ENCODE data around the gene PFKL. TPM values are rescaled to one million over a fixed set of nuclear protein-coding genes. Genes with fewer than 3 reads are reported as not detected.
"Not testable (repeated sequence)": the region's sequence is repeated elsewhere in the genome, so short reads cannot be mapped to it uniquely, and the experiment has no call there.

The PFKL gene
- polyA plus RNA-seq, 1 donor, result 160 TPM

DNA sequence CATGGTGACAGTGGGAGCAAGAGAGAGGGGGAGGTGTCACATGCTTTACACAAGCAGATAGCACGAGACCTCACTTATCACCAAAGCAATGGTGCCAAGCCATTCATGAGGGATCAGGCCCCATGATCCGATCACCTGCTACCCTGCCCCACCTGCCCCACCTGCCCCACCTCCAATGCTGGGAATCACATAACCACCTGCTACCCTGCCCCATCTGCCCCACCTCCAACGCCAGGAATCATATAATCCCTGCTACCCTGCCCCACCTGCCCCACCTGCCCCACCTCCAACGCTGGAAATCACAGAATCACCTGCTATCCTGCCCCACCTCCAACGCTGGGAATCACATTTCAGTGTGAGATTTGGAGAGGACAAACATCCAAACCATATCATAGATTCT, 24.8 kb upstream of the PFKL start:
- no peaks in the 10 kb centered on the region for H3K36me3 ChIP-seq (ENCODE audit: control insufficient read depth, insufficient read depth, low read length)
- no peaks in the 10 kb centered on the region for H3K9me3 ChIP-seq (ENCODE audit: control insufficient read depth, low read depth, low read length)
- no CpG with 5 or more reads among the region's 5 CpGs for WGBS (ENCODE audit: insufficient coverage, low lambda C conversion rate)
- H3K4me3 ChIP-seq (ENCODE audit: low read length), result no peak overlapping the region
- peak in 1 of 2 donors; percentile 50 for DNase-seq
- no peak overlapping the region for H3K27ac ChIP-seq (ENCODE audit: low read length)
- H3K4me1 ChIP-seq (ENCODE audit: control insufficient read depth, insufficient read depth, low read length), result no peaks in the 10 kb centered on the region
- no peaks in the 10 kb centered on the region for H3K27me3 ChIP-seq (ENCODE audit: control insufficient read depth, insufficient read depth, low read length)

DNA sequence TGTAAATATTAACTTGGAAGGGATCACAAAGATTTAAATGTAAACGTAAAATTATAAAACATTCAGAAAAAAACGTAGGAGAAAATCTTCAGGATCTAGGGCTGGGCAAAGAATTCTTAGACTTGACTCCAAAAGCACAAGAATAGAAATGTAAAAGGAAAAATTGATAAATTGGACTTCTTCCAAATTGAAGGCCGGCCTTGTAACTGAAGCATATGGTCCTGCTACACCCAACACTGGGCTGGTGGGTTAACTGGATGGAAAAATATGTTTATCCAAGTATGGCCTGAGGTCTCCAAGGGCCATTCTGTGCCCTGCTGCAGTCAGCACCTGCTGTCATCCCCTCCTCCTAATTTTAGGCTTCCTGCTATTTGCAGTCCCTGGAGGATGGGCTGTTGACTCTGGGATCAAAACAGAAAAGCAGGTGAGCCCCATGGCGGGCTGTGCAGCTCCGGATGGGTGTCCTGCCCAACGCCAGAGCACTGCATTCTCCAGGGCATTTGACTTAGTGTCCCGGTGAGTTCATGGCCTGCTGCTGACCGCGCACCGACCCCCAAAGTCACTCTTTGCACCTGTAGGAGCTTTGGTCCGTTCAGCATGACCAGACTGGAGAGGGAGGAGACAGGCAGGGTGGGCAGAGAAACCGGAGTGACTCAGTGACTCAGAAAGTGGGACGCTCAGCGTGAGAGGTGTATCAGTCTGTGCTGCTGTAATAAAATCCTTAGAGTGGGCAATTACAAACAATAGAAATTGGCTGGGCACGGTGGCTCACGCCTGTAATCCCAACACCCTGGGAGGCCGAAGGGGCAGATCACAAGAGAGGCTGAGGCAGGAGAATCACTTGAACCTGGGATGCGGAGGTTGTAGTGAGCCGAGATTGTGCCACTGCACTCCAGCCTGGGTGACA, 20.2 kb upstream of the PFKL start:
- Histone ChIP-seq H3K27ac (ENCODE audit: low read length) (no peak overlapping the region), H3K36me3 (ENCODE audit: control insufficient read depth, insufficient read depth, low read length) (no peaks in the 10 kb centered on the region), H3K27me3 (ENCODE audit: control insufficient read depth, insufficient read depth, low read length) (no peaks in the 10 kb centered on the region), H3K9me3 (ENCODE audit: control insufficient read depth, low read depth, low read length) (no peaks in the 10 kb centered on the region), H3K4me1 (ENCODE audit: control insufficient read depth, insufficient read depth, low read length) (no peaks in the 10 kb centered on the region), H3K4me3 (ENCODE audit: low read length) (no peak overlapping the region)
- 55% methylated on average over 2 of the region's 19 CpGs for WGBS (ENCODE audit: insufficient coverage, low lambda C conversion rate)
- DNase-seq, result no peak

DNA sequence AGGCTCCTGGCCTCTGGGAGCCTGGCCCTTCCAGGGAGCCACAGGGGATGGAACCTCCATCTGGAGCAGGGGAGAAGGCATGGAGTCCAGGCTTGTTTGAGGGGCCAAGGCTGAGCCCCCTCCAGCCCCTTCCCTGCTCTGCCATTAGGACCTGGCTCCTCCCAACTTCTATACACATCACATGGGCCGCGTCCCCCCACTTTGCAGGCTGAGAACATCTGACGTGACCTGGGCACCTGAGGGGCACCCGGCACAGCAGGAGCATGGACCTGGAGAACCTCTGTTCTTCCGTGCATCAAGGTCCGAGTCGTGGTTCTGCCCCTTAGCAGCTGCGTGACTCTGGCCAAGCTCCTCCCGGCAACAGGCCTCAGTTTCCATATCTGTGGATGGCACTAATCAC, 18.1 kb upstream of the PFKL start:
- Histone ChIP-seq H3K27me3 (ENCODE audit: control insufficient read depth, insufficient read depth, low read length) (peaks cover 9% of the 10 kb centered on the region), H3K9me3 (ENCODE audit: control insufficient read depth, low read depth, low read length) (peaks cover 5% of the 10 kb centered on the region), H3K4me3 (ENCODE audit: low read length) (no peak overlapping the region), H3K27ac (ENCODE audit: low read length) (no peak overlapping the region), H3K36me3 (ENCODE audit: control insufficient read depth, insufficient read depth, low read length) (no peaks in the 10 kb centered on the region), H3K4me1 (ENCODE audit: control insufficient read depth, insufficient read depth, low read length) (peaks cover 6% of the 10 kb centered on the region)
- no peak for DNase-seq
- WGBS (ENCODE audit: insufficient coverage, low lambda C conversion rate), result no CpG with 5 or more reads among the region's 9 CpGs

DNA sequence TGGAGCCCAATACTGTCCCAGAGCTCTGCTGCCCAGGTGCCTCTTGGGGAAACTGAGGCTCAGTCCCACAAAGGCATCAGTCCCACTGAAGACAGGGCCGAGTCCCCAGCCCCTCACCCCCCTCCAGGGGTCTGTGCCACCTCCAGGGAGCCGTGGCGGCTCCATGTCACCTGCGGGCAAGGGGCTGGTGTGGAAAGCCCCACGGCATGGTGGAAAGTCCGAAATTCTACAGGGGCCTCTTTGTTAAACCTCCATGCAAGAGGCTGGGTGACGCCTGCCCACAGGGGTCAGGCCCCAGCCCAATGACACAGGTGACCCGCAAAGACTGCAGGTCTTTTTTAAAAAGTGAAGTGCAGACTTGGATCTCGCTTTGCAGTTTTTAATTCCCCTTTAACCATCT, 17.5 kb upstream of the PFKL start:
- no peak overlapping the region for H3K4me3 ChIP-seq (ENCODE audit: low read length)
- no peaks in the 10 kb centered on the region for H3K36me3 ChIP-seq (ENCODE audit: control insufficient read depth, insufficient read depth, low read length)
- DNase-seq, result no peak
- no peak overlapping the region for H3K27ac ChIP-seq (ENCODE audit: low read length)
- H3K9me3 ChIP-seq (ENCODE audit: control insufficient read depth, low read depth, low read length), result peaks cover 8% of the 10 kb centered on the region
- H3K27me3 ChIP-seq (ENCODE audit: control insufficient read depth, insufficient read depth, low read length), result peaks cover 9% of the 10 kb centered on the region
- no CpG with 5 or more reads among the region's 9 CpGs for WGBS (ENCODE audit: insufficient coverage, low lambda C conversion rate)
- peaks cover 6% of the 10 kb centered on the region for H3K4me1 ChIP-seq (ENCODE audit: control insufficient read depth, insufficient read depth, low read length)

DNA sequence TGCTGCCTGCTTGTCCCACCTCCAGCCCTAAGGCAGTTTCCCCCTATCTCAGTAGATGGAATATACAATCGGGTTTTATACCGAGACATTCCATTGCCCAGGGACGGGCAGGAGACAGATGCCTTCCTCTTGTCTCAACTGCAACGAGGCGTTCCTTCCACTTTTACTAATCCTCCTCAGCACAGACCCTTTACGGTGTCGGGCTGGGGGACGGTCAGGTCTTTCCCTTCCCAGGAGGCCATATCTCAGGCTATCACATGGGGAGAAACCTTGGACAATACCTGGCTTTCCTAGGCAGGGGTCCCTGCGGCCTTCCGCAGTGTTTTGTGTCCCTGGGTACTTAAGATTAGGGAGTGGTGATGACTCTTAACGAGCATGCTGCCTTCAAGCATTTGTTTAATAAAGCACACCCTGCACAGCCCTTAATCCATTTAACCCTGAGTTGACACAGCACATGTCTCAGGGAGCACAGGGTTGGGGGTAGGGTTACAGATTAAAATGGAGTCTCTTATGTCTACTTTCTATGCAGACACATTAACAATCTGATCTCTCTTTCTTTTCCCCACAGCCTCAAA, 16.6 kb upstream of the PFKL start:
- H3K27me3 ChIP-seq (ENCODE audit: control insufficient read depth, insufficient read depth, low read length); DNase-seq; H3K4me1 ChIP-seq (ENCODE audit: control insufficient read depth, insufficient read depth, low read length); H3K27ac ChIP-seq (ENCODE audit: low read length); H3K4me3 ChIP-seq (ENCODE audit: low read length); H3K36me3 ChIP-seq (ENCODE audit: control insufficient read depth, insufficient read depth, low read length); H3K9me3 ChIP-seq (ENCODE audit: control insufficient read depth, low read depth, low read length): not testable (repeated sequence)
- WGBS (ENCODE audit: insufficient coverage, low lambda C conversion rate), result no CpG with 5 or more reads among the region's 11 CpGs

DNA sequence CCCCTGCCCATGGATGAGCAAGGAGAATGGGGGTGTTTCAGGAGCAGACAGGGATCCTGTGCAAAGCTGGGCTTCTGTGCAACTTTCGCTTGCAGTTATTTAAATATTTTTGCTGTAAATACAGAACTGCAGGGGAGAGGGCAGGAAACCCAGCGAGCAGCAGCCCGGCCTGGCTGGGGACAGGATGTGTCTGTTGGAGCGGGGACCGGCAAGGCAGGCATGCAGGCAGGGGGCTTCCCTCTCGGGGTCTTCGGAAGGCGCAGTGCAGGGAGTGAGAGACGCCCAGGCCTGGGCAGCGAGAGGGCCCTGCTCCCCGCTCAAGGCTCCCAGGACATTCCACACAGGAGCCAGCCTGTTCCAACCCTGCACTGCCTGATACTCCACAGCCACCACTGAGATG, 15.9 kb upstream of the PFKL start:
- no peak for DNase-seq
- H3K4me1 ChIP-seq (ENCODE audit: control insufficient read depth, insufficient read depth, low read length), result peaks cover 6% of the 10 kb centered on the region
- no CpG with 5 or more reads among the region's 11 CpGs for WGBS (ENCODE audit: insufficient coverage, low lambda C conversion rate)
- H3K27ac ChIP-seq (ENCODE audit: low read length), result no peak overlapping the region
- no peak overlapping the region for H3K4me3 ChIP-seq (ENCODE audit: low read length)
- H3K27me3 ChIP-seq (ENCODE audit: control insufficient read depth, insufficient read depth, low read length), result peaks cover 9% of the 10 kb centered on the region
- H3K9me3 ChIP-seq (ENCODE audit: control insufficient read depth, low read depth, low read length), result peaks cover 8% of the 10 kb centered on the region
- no peaks in the 10 kb centered on the region for H3K36me3 ChIP-seq (ENCODE audit: control insufficient read depth, insufficient read depth, low read length)

DNA sequence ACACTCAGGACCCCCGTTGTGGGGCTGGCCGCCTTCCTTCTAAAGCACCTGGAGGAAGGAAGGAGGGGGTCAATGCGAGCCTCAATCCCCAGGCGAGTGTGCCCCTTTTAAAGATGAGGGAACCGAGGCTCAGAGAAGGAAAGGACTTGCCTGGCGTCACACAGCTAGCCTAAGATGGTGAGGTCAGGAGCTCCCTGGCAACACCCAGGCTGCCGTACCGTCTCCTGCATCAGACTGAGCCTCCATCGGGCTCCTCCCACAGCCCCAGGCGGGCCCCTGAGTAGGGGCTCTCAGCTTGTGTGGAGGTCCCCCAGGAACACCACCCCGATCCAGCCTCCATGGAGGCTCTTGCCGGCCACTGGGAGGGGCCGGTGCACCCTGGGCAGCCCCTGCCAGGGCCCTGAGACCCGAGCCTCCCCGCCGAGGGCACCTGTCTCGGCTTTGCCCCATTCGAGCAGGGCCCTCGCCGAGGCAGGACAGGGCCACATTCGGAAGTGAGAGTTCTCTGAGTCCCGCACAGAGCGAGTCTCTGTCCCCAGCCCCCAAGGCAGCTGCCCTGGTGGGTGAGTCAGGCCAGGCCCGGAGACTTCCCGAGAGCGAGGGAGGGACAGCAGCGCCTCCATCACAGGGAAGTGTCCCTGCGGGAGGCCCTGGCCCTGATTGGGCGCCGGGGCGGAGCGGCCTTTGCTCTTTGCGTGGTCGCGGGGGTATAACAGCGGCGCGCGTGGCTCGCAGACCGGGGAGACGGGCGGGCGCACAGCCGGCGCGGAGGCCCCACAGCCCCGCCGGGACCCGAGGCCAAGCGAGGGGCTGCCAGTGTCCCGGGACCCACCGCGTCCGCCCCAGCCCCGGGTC, 14.5 kb upstream of the PFKL start, which contains the start of gene AIRE:
Gene AIRE, plus strand, starts transcription at position 739 of the 855 bp plus-strand sequence. CDS start 131 bp downstream, outside the sequence.
- Histone ChIP-seq H3K27ac (ENCODE audit: low read length) (no peak within 1 kb of the TSS), H3K9me3 (ENCODE audit: control insufficient read depth, low read depth, low read length) (peaks cover 8% of the 10 kb centered on the region), H3K36me3 (ENCODE audit: control insufficient read depth, insufficient read depth, low read length) (no peaks in the 10 kb centered on the region), H3K27me3 (ENCODE audit: control insufficient read depth, insufficient read depth, low read length) (peaks cover 9% of the 10 kb centered on the region), H3K4me1 (ENCODE audit: control insufficient read depth, insufficient read depth, low read length) (peaks cover 6% of the 10 kb centered on the region), H3K4me3 (ENCODE audit: low read length) (peak within 1 kb of the TSS; percentile 5)
- WGBS (ENCODE audit: insufficient coverage, low lambda C conversion rate), result no CpG with 5 or more reads among the region's 56 CpGs
- DNase-seq, result peak in 1 of 2 donors; percentile 77

DNA sequence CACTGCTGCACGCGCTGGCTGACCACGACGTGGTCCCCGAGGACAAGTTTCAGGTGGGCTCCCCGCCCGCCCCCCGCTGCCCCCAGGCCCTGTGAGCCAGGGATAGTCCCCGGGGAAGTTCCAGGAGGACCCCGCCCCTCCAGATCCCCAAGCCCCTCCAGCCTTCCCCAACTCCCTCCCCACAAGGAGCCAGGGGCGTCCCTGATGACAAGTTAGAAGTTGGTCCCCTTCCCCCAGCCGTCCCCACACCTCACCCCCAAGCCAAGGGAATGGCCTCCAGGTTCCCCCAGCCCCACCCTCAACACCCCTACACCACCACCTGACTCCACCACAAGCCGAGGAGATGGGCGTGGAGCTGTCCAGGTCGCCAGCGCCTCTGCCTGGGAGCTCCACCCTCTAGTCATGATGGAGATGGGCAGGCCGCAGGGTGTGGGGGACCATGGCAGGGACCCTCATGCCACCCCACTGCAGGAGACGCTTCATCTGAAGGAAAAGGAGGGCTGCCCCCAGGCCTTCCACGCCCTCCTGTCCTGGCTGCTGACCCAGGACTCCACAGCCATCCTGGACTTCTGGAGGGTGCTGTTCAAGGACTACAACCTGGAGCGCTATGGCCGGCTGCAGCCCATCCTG, 13.7 kb upstream of the PFKL start:
- DNase-seq, result no peak
- Histone ChIP-seq H3K27me3 (ENCODE audit: control insufficient read depth, insufficient read depth, low read length) (peaks cover 9% of the 10 kb centered on the region), H3K4me3 (ENCODE audit: low read length) (no peak overlapping the region), H3K9me3 (ENCODE audit: control insufficient read depth, low read depth, low read length) (peaks cover 8% of the 10 kb centered on the region), H3K4me1 (ENCODE audit: control insufficient read depth, insufficient read depth, low read length) (peaks cover 6% of the 10 kb centered on the region), H3K36me3 (ENCODE audit: control insufficient read depth, insufficient read depth, low read length) (no peaks in the 10 kb centered on the region), H3K27ac (ENCODE audit: low read length) (no peak overlapping the region)
- WGBS (ENCODE audit: insufficient coverage, low lambda C conversion rate), result no CpG with 5 or more reads among the region's 21 CpGs

DNA sequence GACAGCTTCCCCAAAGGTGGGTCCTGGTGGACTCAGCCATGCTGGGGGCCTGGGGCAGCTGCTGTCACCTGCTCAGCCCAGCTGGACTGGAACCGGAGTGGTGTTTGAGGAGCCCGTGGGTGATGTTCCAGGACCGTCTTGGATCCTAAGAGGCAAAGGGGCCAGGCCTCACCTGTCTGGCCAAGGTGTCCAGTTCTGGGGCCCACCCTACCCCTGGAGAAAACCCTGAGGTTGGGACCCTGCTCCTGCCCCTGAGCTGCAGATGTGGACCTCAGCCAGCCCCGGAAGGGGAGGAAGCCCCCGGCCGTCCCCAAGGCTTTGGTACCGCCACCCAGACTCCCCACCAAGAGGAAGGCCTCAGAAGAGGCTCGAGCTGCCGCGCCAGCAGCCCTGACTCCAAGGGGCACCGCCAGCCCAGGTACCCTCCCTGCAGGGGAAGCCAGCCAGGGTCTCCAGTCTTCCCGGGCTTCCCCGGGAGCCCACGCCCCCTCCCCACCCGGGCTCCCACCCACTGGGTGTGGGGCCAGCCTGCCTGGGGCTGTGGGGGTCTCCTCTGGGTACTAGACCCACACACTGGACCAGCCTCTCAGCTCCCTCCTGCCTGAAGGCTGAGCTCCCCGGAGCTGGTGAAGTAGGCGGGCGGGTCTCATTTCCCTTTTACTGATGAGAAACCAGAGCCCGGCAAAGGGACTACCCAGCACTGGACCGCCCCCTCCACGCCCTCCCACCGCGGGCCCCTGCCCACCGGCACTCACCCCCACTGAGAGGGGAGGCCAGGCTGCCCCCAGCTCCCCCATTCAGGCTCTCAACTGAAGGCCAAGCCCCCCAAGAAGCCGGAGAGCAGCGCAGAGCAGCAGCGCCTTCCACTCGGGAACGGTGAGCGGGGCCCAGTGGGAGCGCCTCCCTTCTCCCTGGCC, 12.9 kb upstream of the PFKL start:
- Histone ChIP-seq H3K27me3 (ENCODE audit: control insufficient read depth, insufficient read depth, low read length) (peaks cover 9% of the 10 kb centered on the region), H3K9me3 (ENCODE audit: control insufficient read depth, low read depth, low read length) (peaks cover 8% of the 10 kb centered on the region), H3K36me3 (ENCODE audit: control insufficient read depth, insufficient read depth, low read length) (no peaks in the 10 kb centered on the region), H3K27ac (ENCODE audit: low read length) (no peak overlapping the region), H3K4me3 (ENCODE audit: low read length) (no peak overlapping the region), H3K4me1 (ENCODE audit: control insufficient read depth, insufficient read depth, low read length) (peaks cover 6% of the 10 kb centered on the region)
- no peak for DNase-seq
- no CpG with 5 or more reads among the region's 31 CpGs for WGBS (ENCODE audit: insufficient coverage, low lambda C conversion rate)
